GM19023 (cell line): ENCODE results near the gene PSMC3.

Experiments
- ATAC-seq: cut with Tn5 transposase; IDR thresholded peaks from one replicate; pipeline ENCODE4 v1.9.1; 2021; ENCODE audit warnings: mild to moderate bottlenecking, moderate library complexity; ENCODE audit not compliant: unreplicated experiment

PSMC3 gene

DNA sequence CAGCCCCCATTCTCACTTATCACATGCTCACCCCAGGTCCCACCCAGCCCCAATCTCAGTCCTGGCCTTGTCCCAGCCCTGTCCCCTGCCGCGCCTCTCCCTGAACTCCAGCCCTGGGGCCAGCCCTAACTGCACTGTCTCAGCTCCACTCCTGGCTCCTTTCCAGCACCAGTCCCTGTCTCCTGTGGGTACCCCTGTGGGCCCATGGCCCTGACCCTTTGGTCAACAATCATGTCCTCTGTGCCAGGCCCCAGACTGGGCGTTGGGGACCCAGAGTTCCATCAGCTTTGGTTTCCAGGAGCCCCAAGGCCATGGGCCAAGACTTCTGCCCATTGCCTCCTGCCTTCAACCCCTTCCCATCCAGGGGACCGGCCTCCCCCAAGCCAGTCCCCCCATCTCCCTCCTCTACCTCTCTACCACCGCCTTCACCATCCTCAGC is 48.6 kb downstream of the PSMC3 start:
- ATAC-seq: peak; percentile 32

DNA sequence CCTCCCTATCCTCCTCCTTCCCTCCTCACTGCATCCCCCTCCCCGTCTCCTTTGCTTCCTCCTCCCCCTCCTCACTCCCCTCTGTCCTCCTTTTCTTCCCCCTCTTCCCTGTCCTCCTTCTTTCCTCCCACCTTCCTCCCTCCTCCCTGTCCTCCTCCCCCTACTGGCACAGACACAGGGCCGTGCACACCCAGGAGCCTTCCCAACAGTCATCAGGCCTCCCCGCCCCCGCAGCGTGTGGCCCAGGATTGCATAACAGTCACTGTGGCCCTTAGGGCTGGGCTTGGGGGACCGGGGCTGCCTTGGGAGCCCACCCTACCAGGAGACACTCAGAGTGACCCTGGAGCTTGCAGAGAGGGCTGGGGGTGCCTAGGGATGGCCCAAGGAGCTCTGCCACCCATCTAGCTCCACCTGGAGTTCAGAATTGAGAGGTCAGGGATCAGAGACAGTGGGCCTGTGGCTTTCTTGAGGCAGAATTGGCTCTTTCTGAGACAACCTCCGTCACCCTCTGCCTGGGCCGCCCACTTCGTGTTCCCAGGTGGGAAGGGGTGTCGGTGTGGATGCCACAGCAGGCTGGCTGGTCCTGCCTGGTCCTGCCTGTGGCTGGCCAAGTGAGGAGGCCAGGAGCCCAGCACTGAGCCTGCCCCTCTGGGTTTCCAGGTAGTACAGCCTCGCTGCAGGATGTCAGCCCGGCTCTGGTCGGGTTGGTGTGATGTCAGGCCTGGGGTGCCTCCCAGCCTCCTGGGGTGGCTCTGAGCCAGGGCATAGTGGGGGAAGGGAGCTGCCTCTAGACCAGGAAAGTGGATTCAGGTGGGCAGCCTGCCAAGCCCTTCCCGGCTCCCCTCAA is 49.5 kb downstream of the PSMC3 start:
- ATAC-seq: peak; percentile 43

DNA sequence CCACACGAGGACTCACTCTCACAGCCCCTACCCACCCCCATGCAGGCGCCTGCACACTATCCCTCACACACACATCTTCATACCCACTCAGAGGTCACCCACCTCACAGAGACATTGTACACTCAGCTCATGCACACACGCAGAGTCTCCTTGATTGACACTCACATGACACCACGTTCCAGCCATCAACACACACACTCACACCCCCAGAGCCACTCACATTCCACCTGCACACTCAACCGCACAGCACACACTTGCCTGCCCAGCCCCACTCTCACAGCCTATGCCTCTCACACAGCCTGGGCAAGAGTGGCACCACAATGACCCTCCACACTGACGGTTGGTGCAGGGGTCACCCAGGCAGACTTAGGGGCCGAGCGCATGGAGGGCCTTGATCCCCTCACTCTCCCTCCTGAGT is 50.1 kb downstream of the PSMC3 start:
- no peak for ATAC-seq

DNA sequence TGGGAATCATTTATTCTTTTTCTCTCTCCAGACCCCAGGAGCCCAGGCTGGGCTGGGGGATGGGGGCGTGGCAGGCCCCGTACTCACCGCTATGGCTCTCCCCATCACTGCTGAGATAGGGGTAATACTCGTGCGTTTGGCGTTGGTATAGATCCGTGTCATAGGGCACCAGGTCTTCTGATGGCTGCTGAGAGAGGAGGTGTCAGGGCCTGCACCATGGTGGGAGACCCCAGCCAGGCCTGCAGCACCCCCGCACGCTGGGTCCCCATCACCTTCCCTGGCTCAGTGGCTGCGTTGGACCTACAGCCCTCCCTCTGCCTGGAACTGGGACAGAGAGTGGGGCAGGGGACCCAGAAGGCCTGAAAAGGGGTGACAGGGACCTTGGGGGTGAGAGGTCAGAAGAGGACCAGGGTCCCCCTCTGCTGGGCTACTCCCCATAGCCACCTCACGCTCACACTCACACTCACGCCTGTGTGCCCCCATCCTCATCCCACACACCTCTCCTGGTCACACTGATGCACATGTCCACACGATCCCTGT is 50.6 kb downstream of the PSMC3 start:
- ATAC-seq: no peak

DNA sequence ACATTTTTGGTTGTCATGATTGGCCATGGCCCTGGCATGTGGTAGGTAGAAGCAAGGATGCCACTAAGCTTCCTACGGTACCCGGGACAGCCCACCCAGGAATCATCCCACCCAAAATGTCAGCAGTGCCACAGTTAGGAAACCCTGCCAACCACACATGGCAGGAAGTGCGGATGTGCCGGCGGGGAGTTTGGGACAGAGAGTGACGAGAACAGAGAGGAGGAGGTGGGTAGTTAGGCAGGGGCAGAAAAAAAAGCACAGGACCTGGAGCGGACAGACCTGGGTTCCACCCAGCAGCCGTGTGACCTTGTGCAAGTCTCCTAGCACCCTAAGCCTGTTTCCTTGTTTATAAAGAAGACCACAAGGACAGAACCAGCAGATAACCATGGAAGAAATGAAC is 51.2 kb downstream of the PSMC3 start:
- no peak for ATAC-seq

DNA sequence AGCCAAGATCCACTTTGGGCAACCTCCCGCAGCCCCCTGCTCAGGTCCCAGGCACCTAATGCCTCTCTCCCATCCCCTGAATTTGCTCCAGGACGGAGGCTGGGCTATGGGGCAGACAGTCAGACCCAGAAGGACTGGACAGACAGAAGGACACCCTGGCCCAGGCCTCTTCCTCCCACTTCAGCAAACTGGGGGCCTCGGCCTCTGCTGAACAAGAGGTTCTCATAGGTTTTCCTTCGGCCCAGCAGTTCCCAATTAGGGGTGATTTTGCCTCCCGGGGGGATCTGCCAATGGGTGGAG is 51.6 kb downstream of the PSMC3 start:
- ATAC-seq: no peak

DNA sequence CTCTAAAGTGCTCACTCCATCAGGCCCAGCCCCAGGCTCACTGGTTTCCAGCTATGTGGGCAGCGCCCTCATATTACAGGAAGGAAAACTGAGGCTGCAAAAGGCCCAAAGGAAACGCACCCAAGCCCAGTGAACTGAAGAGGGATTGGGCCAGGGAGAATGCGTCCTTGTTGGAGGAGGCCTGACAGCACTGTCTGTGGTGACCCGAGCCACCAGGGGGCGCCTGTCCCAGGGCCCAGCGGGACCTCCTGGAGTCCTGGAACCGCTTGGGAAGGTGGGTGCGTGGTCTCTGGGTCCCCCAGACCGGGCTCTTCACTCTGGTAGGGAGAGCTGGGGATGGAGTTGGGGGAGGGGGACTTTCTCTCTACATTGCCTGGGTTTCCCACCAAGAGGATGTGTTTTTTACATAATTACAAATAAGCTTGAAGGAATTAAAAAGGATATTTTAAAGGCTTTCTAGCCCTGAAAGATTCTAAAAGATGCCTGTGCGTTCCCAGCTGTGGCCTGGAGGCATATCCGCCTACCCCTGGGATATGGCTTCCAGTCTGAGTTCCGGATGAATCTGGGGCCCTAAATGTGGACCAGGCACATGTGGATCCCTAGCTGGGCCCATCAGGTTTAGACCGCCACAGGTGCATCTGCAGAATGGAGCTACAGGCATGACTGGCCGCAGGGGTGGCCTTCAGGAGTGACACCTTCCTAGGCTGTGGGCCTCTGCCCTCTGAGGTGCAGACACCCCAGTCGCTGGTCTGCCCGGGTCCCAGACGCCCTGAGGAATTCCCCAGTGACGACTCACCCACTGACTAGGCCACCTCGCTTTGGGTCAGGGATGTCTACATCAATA is 52.1 kb downstream of the PSMC3 start:
- no peak for ATAC-seq

DNA sequence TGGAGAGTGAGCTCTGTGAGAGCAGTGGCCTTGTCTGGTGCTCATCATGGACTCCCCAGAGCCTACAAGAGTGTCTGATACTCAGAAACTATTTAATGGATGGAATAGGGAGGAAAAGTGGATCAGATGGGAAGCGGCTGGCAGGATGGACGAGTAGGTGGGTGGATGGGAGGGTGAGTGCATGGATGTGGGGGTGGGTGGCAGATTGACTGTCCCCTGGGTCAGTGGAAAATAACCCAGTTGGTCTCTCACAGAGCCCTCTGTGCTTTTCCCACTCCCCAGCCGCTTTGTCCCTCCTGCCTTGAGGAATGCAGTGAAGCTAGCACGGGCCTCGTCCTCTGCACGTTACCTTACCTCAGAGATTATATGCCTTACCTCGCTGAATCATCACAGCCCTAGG is 53.8 kb downstream of the PSMC3 start:
- no peak for ATAC-seq

DNA sequence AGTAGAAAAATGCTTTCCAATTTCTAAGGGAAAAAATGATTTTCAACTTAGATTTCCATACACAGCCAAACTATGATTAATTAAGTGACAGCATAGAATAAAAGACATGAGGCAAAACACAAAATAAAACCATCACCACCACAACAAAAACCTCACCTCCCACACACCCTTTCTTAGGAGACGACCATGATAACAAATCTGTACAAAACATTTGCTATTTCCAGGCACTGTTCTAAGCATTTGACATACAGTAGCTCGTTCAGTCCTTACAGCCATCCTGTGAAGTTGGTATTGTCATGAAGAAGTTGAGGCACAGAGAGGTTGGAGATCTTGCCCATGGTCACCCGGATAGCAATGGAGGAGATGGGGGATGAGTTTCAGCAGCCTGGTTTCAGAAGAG is 56.6 kb downstream of the PSMC3 start:
- no peak for ATAC-seq
